Right atrium auricular region (tissue), 2 donors: ENCODE measurements around the gene PDE9A. TPM values are rescaled to one million over a fixed set of nuclear protein-coding genes. Genes with fewer than 3 reads are reported as not detected.

Experiments
- DNase-seq: peaks from one replicate; pipeline ENCODE4 v3.0.0-alpha.2; 2019; ENCODE audit warnings: low spot score
- H3K27ac ChIP-seq, 2 donors: fragments of 200-600 bp; sonication (generic); 1 replicate in 1 of 2; 2 replicates in 1 of 2; pipeline ENCODE4 v1.5.1; 2016 to 2019
- H3K27me3 ChIP-seq, 2 donors: fragments of 200-600 bp; sonication (generic); one replicate each; pipeline versions ENCODE4 v1.5.1 to v1.6.0; 2017 to 2019
- H3K36me3 ChIP-seq: fragments of 200-600 bp; sonication (generic); one replicate; pipeline ENCODE4 v1.5.1; 2016
- H3K4me1 ChIP-seq, 2 donors: fragments of 200-600 bp; sonication (generic); one replicate each; pipeline versions ENCODE4 v1.5.1 to v1.6.0; 2017 to 2019
- H3K4me3 ChIP-seq, 2 donors: fragments of 200-600 bp; sonication (generic); 1 replicate in 1 of 2; 2 replicates in 1 of 2; pipeline ENCODE4 v1.5.1; 2017 to 2019; ENCODE audit warnings: mild to moderate bottlenecking in 1 of 2, moderate library complexity in 1 of 2
- H3K9me3 ChIP-seq, 2 donors: fragments of 200-600 bp; sonication (generic); one replicate each; pipeline ENCODE4 v1.5.1; 2019
- CTCF ChIP-seq, 2 donors: fragments of 200-600 bp; sonication (generic); IDR thresholded peaks; one replicate each; pipeline ENCODE4 v1.5.1; 2019; ENCODE audit warnings: antibody characterized with exemption in 2 of 2
- total RNA-seq, 2 donors: library from RNA; depleted of rRNA; stranded (reverse); fragments of >200 nt; gene quantifications; one replicate each; pipeline ENCODE4 v1.1.0, GENCODE V29; 2016

The PDE9A gene
- total RNA-seq, 2 donors from 2014 or later = 1.1 to 2.0 TPM

DNA sequence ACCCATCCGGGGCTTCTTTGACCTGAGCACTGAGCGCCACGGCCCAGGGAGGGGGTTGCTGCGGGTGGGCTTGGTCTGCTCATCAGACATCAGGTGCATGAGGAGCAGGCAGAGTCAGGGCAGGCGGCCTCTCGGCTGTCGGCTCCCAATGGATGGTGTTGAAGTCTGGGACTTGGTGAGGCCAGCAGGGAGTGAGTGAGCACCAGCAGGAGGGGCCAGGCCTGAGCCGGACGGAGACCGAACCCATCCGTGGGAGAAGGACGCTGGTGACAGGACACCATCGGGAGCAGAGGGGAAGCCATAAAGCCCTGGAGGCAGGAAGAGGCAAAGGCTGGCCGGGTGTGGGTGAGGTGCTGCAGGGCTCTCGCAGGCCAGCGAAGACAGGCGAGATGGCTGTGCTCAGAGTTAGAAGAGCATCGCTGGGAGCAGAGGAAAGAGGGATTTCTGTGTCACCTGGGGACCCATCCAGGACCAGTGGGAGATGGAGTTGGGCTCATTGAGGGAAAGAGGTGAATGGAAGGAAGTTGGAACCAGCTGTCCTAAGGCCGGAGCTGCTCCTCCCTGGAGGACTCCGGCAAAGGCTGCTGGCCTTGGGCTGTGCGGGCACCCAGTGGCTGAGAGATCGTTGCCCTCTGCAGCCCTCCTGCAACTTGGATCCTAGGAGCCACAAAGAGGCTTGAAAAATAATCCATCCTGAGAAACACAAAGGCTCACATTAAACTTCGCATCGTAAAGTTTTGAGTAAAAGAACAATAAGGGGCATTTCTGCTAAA, 49.9 kb downstream of the PDE9A start:
- TF ChIP-seq CTCF (IDR thresholded peaks at IDR 0.05) = no peak
- no peak overlapping the region for H3K27ac ChIP-seq
- H3K36me3 ChIP-seq = no peaks in the 10 kb centered on the region
- peaks cover 0 to 9% of the 10 kb centered on the region in 2 donors for H3K9me3 ChIP-seq
- no peaks in the 10 kb centered on the region for H3K4me1 ChIP-seq
- no peaks in the 10 kb centered on the region for H3K27me3 ChIP-seq
- H3K4me3 ChIP-seq = no peak overlapping the region
- no peak for DNase-seq

DNA sequence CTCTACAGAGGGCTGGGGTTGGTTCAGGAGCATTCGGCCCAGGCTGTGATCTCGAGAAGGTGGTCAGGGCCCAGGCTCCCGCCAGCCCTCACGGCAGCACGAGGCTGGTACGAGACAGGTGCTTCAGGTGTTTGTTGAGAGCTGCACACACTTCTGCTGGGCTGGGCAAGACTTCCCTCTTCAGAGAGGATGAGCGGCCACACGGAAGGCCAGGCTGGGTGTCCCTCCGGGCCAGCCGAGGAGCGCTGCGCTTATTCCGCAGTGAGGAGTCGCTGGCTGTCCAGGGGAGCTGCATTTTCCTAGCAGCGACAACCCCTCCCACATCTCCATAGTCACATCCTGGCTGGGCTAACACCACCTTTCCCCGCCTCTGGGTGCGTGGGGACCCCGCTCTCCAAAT, 50.5 kb downstream of the PDE9A start:
- no peak for TF ChIP-seq CTCF (IDR thresholded peaks at IDR 0.05)
- no peak for DNase-seq
- H3K4me3 ChIP-seq = no peak overlapping the region

DNA sequence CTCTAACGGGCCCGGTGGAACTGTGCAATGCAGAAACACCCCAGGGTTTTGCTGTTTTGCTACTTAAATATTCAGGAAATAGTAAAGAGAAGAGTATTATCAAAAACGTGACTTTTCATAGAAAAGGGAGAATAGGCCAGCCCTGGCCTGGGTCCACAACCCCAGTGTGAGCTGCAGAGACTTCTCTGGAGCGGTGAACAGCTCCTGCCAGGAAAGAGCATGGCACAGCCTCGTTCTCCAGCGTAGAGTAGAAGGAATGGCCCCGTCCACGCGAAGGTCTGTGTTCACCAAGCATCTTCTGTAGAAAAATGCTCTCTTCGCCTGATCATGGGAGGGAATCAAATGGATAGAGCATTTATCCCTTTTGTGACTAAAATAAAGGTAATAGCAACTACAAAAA, 51.4 kb downstream of the PDE9A start:
- no peak overlapping the region for H3K27ac ChIP-seq
- H3K4me3 ChIP-seq = no peak overlapping the region
- DNase-seq = no peak
- TF ChIP-seq CTCF (IDR thresholded peaks at IDR 0.05) = no peak
- H3K27me3 ChIP-seq = no peaks in the 10 kb centered on the region
- peaks cover 0 to 9% of the 10 kb centered on the region in 2 donors for H3K9me3 ChIP-seq
- H3K36me3 ChIP-seq = no peaks in the 10 kb centered on the region
- H3K4me1 ChIP-seq = no peaks in the 10 kb centered on the region

More for the DNA sequence above, 50.5 kb downstream of the PDE9A start:
- no peaks in the 10 kb centered on the region for H3K27me3 ChIP-seq
- peaks cover 0 to 9% of the 10 kb centered on the region in 2 donors for H3K9me3 ChIP-seq
- H3K4me1 ChIP-seq = no peaks in the 10 kb centered on the region
- no peak overlapping the region for H3K27ac ChIP-seq
- H3K36me3 ChIP-seq = no peaks in the 10 kb centered on the region

DNA sequence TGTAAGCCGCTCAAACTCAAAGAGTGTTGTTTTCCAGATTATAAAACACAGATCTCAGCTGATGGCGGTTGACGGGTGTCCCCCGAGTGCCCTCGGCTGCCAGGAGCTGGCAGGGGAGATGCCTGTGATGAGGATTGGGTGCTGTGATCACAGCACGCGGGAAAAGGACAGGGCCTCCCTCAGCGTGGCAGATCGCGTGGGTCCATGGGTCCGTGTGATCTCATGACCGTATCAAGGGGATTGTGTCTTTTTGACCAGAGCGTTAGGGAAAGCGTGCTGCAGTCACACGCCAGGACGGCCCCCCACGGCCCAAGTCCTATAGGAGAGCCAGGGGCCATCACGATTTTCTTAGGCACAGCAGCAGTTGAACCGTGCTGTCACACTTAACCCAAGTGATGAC, 51.9 kb downstream of the PDE9A start:
- DNase-seq = no peak
- H3K4me3 ChIP-seq = no peak overlapping the region
- H3K27ac ChIP-seq = no peak overlapping the region
- TF ChIP-seq CTCF (IDR thresholded peaks at IDR 0.05) = no peak
- no peaks in the 10 kb centered on the region for H3K27me3 ChIP-seq
- H3K4me1 ChIP-seq = no peaks in the 10 kb centered on the region
- H3K9me3 ChIP-seq = peaks cover 0 to 9% of the 10 kb centered on the region in 2 donors
- H3K36me3 ChIP-seq = no peaks in the 10 kb centered on the region

GRCh38 chr21:42705746-42706374, 52.4 kb downstream of the PDE9A start:
- TF ChIP-seq CTCF (IDR thresholded peaks at IDR 0.05) = no peak
- DNase-seq = no peak
- H3K4me1 ChIP-seq = no peaks in the 10 kb centered on the region
- peaks cover 0 to 9% of the 10 kb centered on the region in 2 donors for H3K9me3 ChIP-seq
- H3K36me3 ChIP-seq = no peaks in the 10 kb centered on the region
- H3K27ac ChIP-seq = no peak overlapping the region
- no peak overlapping the region for H3K4me3 ChIP-seq
- no peaks in the 10 kb centered on the region for H3K27me3 ChIP-seq
